Mesenchymal stem cell (in vitro differentiated cells and primary cell): ENCODE data around the gene SAP25.

Experiments used
- DNase-seq: peaks from one replicate; pipeline ENCODE4 v3.0.0-alpha.2; 2013
- H2AFZ ChIP-seq: one replicate; pipeline ENCODE4 v1.6.1; 2013; ENCODE audit warnings: low read depth, mild to moderate bottlenecking, control low read depth, inconsistent platforms, low read length, moderate library complexity
- H2AK5ac ChIP-seq: 2 replicates; pipeline ENCODE4 v1.6.1; 2013; ENCODE audit warnings: low read length, moderate library complexity, mild to moderate bottlenecking, inconsistent platforms; ENCODE audit not compliant: severe bottlenecking
- H2BK120ac ChIP-seq: one replicate; pipeline ENCODE4 v1.6.1; 2013; ENCODE audit warnings: low read depth, mild to moderate bottlenecking, inconsistent platforms, low read length, moderate library complexity
- H2BK12ac ChIP-seq, 2 experiments: one replicate each; pipeline ENCODE4 v1.6.1; 2013; ENCODE audit warnings: inconsistent platforms in 2 of 2, low read length in 2 of 2, mild to moderate bottlenecking in 2 of 2, moderate library complexity in 2 of 2, control low read depth in 1 of 2
- H2BK15ac ChIP-seq: one replicate; pipeline ENCODE4 v1.6.1; 2013; ENCODE audit warnings: mild to moderate bottlenecking, low read depth, inconsistent platforms; ENCODE audit not compliant: poor library complexity, severe bottlenecking
- H2BK5ac ChIP-seq: 2 replicates; pipeline ENCODE4 v1.6.1; 2013; ENCODE audit warnings: low read depth, mild to moderate bottlenecking, low read length, control low read depth, inconsistent platforms; ENCODE audit not compliant: poor library complexity, severe bottlenecking
- H3K14ac ChIP-seq, 2 experiments: one replicate each; pipeline ENCODE4 v1.6.1; 2013; ENCODE audit warnings: inconsistent platforms in 2 of 2, low read length in 2 of 2, control low read depth in 1 of 2, mild to moderate bottlenecking in 1 of 2, moderate library complexity in 1 of 2
- H3K18ac ChIP-seq, 2 experiments: one replicate each; pipeline ENCODE4 v1.6.1; 2013; ENCODE audit warnings: inconsistent platforms in 2 of 2, low read length in 2 of 2, control low read depth in 1 of 2, low read depth in 1 of 2, mild to moderate bottlenecking in 1 of 2
- H3K23ac ChIP-seq, 2 experiments: one replicate each; pipeline ENCODE4 v1.6.1; 2013; ENCODE audit warnings: inconsistent platforms in 2 of 2, low read length in 2 of 2, mild to moderate bottlenecking in 2 of 2, moderate library complexity in 2 of 2, control low read depth in 1 of 2
- H3K27ac ChIP-seq: 2 replicates; pipeline ENCODE4 v1.5.1; 2013; ENCODE audit warnings: mild to moderate bottlenecking, moderate library complexity, low read length, control low read depth, inconsistent platforms; ENCODE audit not compliant: poor library complexity, severe bottlenecking
- H3K27me3 ChIP-seq, 2 experiments: 2 replicates each; pipeline versions ENCODE4 v1.6.1 to v1.7.0; 2013; ENCODE audit warnings: low read length in 2 of 2, mild to moderate bottlenecking in 2 of 2, moderate library complexity in 2 of 2, control low read depth in 1 of 2, inconsistent platforms in 1 of 2; ENCODE audit not compliant: control insufficient read depth in 1 of 2, insufficient read depth in 1 of 2
- H3K36me3 ChIP-seq, 2 experiments: 2 replicates each; pipeline versions ENCODE4 v1.6.1 to v1.7.0; 2013; ENCODE audit warnings: low read length in 2 of 2, control low read depth in 1 of 2, inconsistent platforms in 1 of 2, low read depth in 1 of 2, mild to moderate bottlenecking in 1 of 2; ENCODE audit not compliant: insufficient read depth in 2 of 2, control insufficient read depth in 1 of 2
- H3K4ac ChIP-seq, 2 experiments: one replicate each; pipeline ENCODE4 v1.6.1; 2013; ENCODE audit warnings: inconsistent platforms in 2 of 2, low read length in 2 of 2, mild to moderate bottlenecking in 2 of 2, moderate library complexity in 2 of 2, control low read depth in 1 of 2, low read depth in 1 of 2
- H3K4me1 ChIP-seq: 2 replicates; pipeline ENCODE4 v1.6.1; 2013; ENCODE audit warnings: low read depth, low read length, control low read depth; ENCODE audit not compliant: control insufficient read depth, insufficient read depth
- H3K4me2 ChIP-seq: 2 replicates; pipeline ENCODE4 v1.6.1; 2013; ENCODE audit warnings: low read length, mild to moderate bottlenecking, inconsistent platforms; ENCODE audit not compliant: poor library complexity, severe bottlenecking
- H3K4me3 ChIP-seq, 2 experiments: 2 replicates each; pipeline versions ENCODE4 v1.5.1 to v1.7.0; 2013; ENCODE audit warnings: low read length in 2 of 2, mild to moderate bottlenecking in 2 of 2, control low read depth in 1 of 2, low read depth in 1 of 2; ENCODE audit not compliant: insufficient read depth in 1 of 2
- H3K79me1 ChIP-seq: replicated peaks from 2 replicates; pipeline ENCODE4 v1.6.1; 2013; ENCODE audit warnings: mild to moderate bottlenecking, control low read depth, low read length, inconsistent platforms; ENCODE audit not compliant: poor library complexity, severe bottlenecking
- H3K9ac ChIP-seq: 2 replicates; pipeline ENCODE4 v1.7.0; 2013; ENCODE audit warnings: mild to moderate bottlenecking, low read length, moderate library complexity
- H3K9me3 ChIP-seq: 2 replicates; pipeline ENCODE4 v1.7.0; 2013; ENCODE audit warnings: mild to moderate bottlenecking, low read length; ENCODE audit not compliant: control insufficient read depth
- H4K8ac ChIP-seq: one replicate; pipeline ENCODE4 v1.6.1; 2013; ENCODE audit warnings: inconsistent platforms, mild to moderate bottlenecking, low read length, moderate library complexity
- H4K91ac ChIP-seq: one replicate; pipeline ENCODE4 v1.6.1; 2013; ENCODE audit warnings: mild to moderate bottlenecking, low read length, inconsistent platforms
- WGBS: methylation state at CpG from one replicate; pipeline ENCODE4 v1.1.7; 2013; ENCODE audit warnings: mixed read lengths; 5-methylcytosine and 5-hydroxymethylcytosine counted together

Gene SAP25

GRCh38 chr7:100563809-100564400 is 9.8 kb downstream of the SAP25 start:
- no peaks in the 10 kb centered on the region for H3K27me3 ChIP-seq
- DNase-seq: peak; percentile 76
- no peak overlapping the region for H3K9ac ChIP-seq
- H3K27ac ChIP-seq: no peak overlapping the region
- H2AFZ ChIP-seq: peak overlapping the region; percentile 7
- no peak overlapping the region for H3K4me3 ChIP-seq
- 40% methylated on average over 12 of the region's 12 CpGs for WGBS
- no peak overlapping the region for H3K14ac ChIP-seq
- no peaks in the 10 kb centered on the region for H3K9me3 ChIP-seq
- peak overlapping the region; percentile 1 for H4K91ac ChIP-seq
- no peak overlapping the region for H2BK15ac ChIP-seq
- peaks cover 17 to 32% of the 10 kb centered on the region in 2 experiments for H3K36me3 ChIP-seq
- H2BK5ac ChIP-seq: no peak overlapping the region
- H3K23ac ChIP-seq: no peak overlapping the region
- no peak overlapping the region for H2BK120ac ChIP-seq
- no peak overlapping the region for H4K8ac ChIP-seq
- H3K18ac ChIP-seq: no peak overlapping the region
- H3K4me2 ChIP-seq: no peak overlapping the region
- no peak overlapping the region for H2AK5ac ChIP-seq
- peaks cover 12% of the 10 kb centered on the region for H3K4me1 ChIP-seq
- no peak overlapping the region for H3K4ac ChIP-seq
- no peaks in the 10 kb centered on the region for H3K79me1 ChIP-seq
- H2BK12ac ChIP-seq: peak overlapping the region in 1 of 2 experiments; percentile 40

GRCh38 chr7:100563100-100563564 is 10.6 kb downstream of the SAP25 start:
- Histone ChIP-seq H3K14ac (no peak overlapping the region), H3K9ac (no peak overlapping the region), H3K4me1 (peaks cover 12% of the 10 kb centered on the region), H3K23ac (no peak overlapping the region), H3K27me3 (no peaks in the 10 kb centered on the region), H3K4ac (no peak overlapping the region), H2BK12ac (no peak overlapping the region), H3K18ac (no peak overlapping the region), H3K27ac (no peak overlapping the region), H3K79me1 (no peaks in the 10 kb centered on the region), H2BK15ac (no peak overlapping the region), H4K91ac (no peak overlapping the region), H2BK120ac (no peak overlapping the region), H4K8ac (no peak overlapping the region), H3K36me3 (peaks cover 18 to 32% of the 10 kb centered on the region in 2 experiments), H2AK5ac (no peak overlapping the region), H3K9me3 (no peaks in the 10 kb centered on the region), H3K4me2 (no peak overlapping the region), H2AFZ (no peak overlapping the region), H3K4me3 (no peak overlapping the region), H2BK5ac (no peak overlapping the region)
- no peak for DNase-seq
- WGBS: 95% methylated on average over 8 of the region's 8 CpGs

- no peak overlapping the region for H2BK12ac ChIP-seq
- no peak overlapping the region for H2BK5ac ChIP-seq
- WGBS: 96% methylated on average over 26 of the region's 26 CpGs
- H2BK120ac ChIP-seq: no peak overlapping the region
- H2BK15ac ChIP-seq: no peak overlapping the region
- H3K4me2 ChIP-seq: no peak overlapping the region
- no peak overlapping the region for H3K14ac ChIP-seq
- no peaks in the 10 kb centered on the region for H3K27me3 ChIP-seq
- no peak for DNase-seq
- H2AK5ac ChIP-seq: no peak overlapping the region
- no peak overlapping the region for H3K4ac ChIP-seq
- H3K27ac ChIP-seq: no peak overlapping the region
- H3K9ac ChIP-seq: no peak overlapping the region
- no peak overlapping the region for H3K4me3 ChIP-seq
- no peak overlapping the region for H2AFZ ChIP-seq
- H3K36me3 ChIP-seq: peaks cover 20 to 32% of the 10 kb centered on the region in 2 experiments
- H3K18ac ChIP-seq: no peak overlapping the region
- H4K8ac ChIP-seq: no peak overlapping the region
- H3K79me1 ChIP-seq: no peaks in the 10 kb centered on the region
- H3K4me1 ChIP-seq: peaks cover 8% of the 10 kb centered on the region
- H3K9me3 ChIP-seq: no peaks in the 10 kb centered on the region
- no peak overlapping the region for H4K91ac ChIP-seq
- H3K23ac ChIP-seq: no peak overlapping the region
Observed at GRCh38 chr7:100562195-100563099, 11.3 kb downstream of the SAP25 start.

GRCh38 chr7:100561491-100562194 is 12.1 kb downstream of the SAP25 start:
- Histone ChIP-seq H3K18ac (no peak overlapping the region), H2BK15ac (no peak overlapping the region), H3K14ac (no peak overlapping the region), H2AK5ac (no peak overlapping the region), H2BK120ac (no peak overlapping the region), H2BK5ac (no peak overlapping the region), H2AFZ (no peak overlapping the region), H3K27ac (no peak overlapping the region), H3K4ac (no peak overlapping the region), H3K79me1 (no peaks in the 10 kb centered on the region), H3K4me2 (no peak overlapping the region), H3K23ac (no peak overlapping the region), H3K27me3 (no peaks in the 10 kb centered on the region), H4K91ac (no peak overlapping the region), H3K9me3 (no peaks in the 10 kb centered on the region), H3K4me1 (peaks cover 2% of the 10 kb centered on the region), H4K8ac (no peak overlapping the region), H2BK12ac (no peak overlapping the region), H3K4me3 (no peak overlapping the region), H3K36me3 (peaks cover 20 to 35% of the 10 kb centered on the region in 2 experiments), H3K9ac (no peak overlapping the region)
- 97% methylated on average over 12 of the region's 12 CpGs for WGBS
- no peak for DNase-seq
